Stimulated activated CD8-positive, alpha-beta memory T cell treated with anti-CD3 and anti-CD28 coated beads, Interleukin-4, amount 100 ng/mL, for 24 hours (primary cell): ENCODE data around the gene GPC1.

ENCODE experiments used
- DNase-seq: peaks from one replicate; pipeline ENCODE4 v3.0.0-alpha.2; 2020; ENCODE audit warnings: low read depth

Gene GPC1

GRCh38 chr2:240430595-240430994 is 4.9 kb upstream of the GPC1 start:
- DNase-seq, result no peak

- DNase-seq, result no peak
Observed at GRCh38 chr2:240431271-240431660, 4.2 kb upstream of the GPC1 start.

DNA sequence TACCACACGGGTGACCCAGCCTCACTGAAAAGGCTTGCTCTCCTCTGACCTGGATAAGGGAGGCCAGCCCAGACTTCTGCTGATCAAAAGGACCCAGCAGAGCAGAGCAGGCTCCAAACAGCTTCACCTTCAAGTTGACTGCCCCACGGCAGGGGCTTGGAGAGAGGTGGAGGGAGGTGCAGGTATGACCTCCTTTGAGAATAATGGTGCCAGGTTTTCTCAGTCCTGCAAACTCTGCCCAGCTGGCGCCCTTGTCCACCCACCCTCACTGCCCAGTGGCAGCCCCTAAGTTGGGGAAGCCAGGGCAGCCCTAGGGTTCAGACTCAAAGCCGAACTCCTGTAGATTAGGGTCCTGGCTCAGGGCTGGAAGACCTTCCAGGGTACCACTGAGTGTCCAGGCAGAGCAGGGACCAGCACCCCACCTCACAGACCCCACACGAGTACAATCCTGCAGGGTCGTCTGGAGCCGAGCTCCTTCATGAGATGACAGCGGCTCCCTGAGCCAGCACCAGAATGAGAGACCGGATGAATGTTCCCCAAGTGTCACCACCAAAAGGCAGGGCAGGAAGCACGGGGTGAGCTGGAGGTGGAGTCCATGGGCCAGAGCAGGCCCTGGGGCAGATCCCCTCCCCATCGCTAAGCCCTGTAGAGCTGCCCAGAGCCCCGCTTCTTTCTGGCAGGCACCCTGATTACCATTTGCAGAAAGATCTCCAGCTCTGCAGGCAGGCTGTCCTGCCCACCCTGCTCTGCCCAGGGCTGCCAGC is 3.6 kb upstream of the GPC1 start:
- no peak for DNase-seq

DNA sequence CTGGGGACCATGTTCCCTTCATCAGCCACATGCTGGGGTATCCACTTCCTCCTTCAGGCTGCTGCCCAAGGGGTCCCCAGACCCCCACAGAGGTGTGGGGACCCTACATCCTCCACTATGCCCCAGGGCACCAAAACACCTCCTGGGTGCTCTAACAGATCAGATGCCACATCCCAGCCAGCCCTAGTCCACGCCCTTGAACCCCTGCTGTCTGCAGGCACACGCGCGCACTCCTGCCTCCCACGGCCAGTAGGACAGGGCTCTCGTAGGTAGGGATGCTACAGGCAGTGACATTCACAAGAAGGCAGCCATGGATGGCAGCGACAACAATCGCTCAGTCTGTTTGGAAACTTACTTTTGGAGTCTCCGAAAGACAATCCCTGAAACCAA is 3.0 kb upstream of the GPC1 start:
- DNase-seq, result no peak

- DNase-seq, result no peak
Observed at GRCh38 chr2:240432820-240433801, 2.4 kb upstream of the GPC1 start.

DNA sequence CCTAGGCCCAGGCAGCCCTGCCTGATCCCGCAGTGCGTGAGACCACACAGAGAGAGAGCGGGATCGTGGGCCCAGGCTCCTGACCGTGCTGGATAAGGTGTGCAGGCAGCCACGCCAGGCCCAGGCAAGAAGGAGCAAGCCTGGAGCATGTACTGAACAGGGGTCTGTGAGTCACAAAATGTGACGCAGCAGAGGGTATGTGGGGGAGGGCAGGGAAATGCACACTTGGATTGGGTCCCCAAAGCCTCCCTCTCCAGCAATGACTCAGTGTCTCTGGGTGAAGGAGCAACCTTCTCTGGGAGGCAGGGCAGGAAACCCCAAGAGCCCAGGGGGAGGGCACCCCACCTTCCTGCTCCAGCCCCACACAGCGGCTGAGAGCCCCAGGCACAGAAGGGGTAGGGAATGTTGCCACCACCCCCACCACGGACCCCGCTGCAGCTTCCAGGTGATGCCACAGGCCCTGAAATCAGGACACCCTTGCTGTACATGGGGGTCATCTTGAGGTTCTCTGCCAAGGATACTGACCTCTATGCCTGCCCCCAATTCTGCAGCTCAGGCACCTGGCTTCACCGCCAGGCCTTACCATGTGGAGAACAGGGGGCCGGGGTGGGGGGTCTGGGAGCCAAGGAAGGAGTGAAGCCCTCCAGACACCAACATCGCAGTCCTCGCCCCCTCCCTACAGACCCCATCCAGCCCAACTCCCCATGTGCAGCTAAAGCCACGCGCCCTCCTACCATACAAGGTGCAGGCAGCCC is 1.3 kb upstream of the GPC1 start:
- DNase-seq, result no peak

- DNase-seq, result peak; percentile 80
Observed at GRCh38 chr2:240434728-240435456, 571 bp upstream of the GPC1 start.

DNA sequence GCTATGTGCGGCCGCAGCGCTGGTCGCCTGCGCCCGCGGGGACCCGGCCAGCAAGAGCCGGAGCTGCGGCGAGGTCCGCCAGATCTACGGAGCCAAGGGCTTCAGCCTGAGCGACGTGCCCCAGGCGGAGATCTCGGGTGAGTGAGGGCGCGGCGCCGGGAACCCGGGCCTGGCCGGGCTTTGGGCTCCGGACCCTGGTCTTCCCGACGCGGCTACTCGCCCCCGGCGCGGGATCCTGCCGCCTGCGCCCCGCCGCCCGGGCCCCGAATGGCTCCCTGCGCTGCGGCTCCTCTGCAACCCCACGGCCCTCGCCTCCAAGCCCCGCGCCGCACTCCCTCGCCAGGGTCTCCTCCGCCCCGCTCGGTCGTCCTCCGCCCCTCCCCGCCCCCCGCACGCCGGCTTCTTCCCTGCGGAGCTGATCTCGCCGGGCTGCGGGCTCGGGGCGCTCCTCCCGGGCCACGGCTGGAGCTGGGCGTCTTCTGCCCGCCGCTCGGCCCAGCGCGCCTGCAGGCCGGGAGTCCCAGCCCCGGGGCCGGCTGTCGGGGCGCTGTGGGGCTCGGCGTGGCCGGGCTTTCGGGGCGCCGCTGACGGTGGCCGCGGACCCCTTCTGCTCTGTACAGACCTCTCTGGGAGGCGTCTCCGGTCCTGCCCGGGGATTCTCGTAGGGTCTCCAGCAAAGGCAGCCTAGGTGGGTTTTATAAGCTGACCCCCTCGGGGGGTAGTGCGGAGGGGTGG is 652 bp downstream of the GPC1 start:
- no peak for DNase-seq

DNA sequence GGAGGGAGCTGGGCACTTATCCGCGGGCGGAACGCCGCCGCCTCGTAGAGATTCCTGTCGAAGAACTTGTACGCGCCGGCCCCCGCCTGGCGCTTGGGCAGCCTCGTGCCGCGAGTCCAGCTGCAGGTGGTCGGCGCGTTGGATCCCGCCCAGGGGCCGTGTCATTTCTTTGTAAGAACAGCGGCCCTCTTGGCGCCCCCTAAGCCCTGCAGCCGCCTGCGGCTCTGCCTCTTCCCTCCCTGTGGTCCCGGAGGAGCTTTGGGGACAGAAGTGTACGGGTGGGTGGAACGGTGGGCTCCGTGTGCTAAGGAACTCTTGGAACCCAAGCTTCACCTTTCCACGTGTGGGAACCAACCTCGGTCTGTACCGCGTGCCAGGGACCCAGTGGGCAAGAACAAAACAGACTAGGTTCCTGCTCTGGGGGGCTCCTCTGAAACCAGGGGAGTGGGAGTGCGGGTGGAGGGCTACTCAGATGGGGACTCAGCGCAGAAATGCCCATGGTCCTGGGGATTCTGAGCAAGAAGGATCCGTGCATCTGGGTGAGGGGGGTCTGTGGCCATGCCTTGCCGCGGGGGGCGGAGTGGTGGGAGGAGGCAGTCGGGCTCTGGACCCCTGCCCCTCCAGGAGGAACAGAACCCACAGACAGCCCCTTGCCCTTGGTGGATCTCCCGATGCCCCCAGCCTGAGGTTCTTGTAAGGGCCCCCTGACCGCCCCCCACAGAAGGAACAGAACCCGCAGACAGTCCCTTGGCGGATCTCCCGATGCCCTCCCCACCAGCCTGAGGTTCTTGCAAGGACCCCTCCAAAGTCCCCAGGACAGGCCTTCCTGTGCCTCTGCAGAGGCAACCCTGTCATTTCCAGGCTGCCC is 1.5 kb downstream of the GPC1 start:
- DNase-seq, result no peak

DNA sequence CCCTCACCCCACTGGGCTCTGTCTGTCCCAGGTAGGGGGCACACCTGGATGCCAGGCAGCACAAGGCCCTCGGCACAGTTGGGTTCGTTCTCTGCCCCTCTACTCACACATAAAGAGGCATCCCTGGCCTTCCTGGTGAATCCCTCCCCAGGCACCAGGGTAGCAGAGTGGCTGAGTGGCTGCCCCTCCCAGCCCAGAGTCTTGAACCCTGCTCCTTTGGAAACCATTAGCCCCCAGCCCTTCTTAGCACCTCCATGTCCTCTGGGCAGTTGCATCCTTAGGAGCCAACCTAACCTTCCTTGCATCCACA is 2.0 kb downstream of the GPC1 start:
- no peak for DNase-seq

GRCh38 chr2:240437861-240438809 is 2.7 kb downstream of the GPC1 start:
- peak; percentile 52 for DNase-seq

- DNase-seq, result no peak
Observed at GRCh38 chr2:240438810-240439697, 3.6 kb downstream of the GPC1 start.

DNA sequence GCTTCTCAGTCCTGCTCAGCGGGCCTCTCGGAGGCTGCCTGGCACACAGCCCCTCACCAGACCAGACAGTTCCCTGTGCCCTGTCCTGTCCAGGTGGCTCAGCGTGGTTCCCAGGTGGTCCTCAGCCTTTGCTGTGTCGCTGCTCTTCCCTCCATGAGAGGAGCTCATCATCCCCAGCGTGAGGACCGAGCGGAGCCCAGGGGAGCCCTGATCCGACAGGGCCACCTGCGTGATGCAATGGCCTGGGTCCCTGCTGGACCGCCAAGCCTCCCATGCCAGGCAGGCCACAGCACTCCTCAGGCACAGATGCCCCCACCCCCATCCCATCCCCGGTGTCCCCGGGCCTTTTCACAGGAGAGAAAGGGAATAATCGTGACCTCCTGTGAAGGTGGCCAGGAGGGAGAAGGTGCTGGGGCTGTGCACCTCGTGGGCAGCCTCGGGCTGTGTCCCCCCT is 4.3 kb downstream of the GPC1 start:
- no peak for DNase-seq

GRCh38 chr2:240440251-240440650 is 4.8 kb downstream of the GPC1 start:
- no peak for DNase-seq

GRCh38 chr2:240440704-240441320 is 5.3 kb downstream of the GPC1 start:
- no peak for DNase-seq

- DNase-seq, result no peak
Observed at GRCh38 chr2:240441326-240441992, 6.0 kb downstream of the GPC1 start.

DNA sequence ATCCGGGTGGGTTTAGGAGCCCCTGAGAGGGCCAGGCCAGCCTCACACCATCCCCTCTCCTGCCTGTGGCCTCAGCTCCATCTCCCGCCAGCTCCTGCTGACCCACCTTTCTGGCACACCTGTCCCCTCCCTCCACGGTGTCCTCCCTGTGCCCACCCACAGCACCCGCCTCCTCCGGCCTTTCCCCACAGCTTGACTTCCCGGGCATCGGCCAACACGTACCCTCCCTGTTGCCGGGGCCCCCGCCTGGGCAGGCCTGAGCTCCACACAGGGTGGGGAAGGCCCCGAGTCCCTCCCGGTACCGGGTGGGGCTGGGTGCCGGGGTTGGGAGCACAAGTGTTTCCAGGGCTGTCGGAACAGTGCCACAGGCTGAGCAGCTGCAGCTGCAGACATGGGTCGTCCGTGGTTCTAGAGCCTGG is 6.5 kb downstream of the GPC1 start:
- no peak for DNase-seq
